Stimulated activated CD4-positive, alpha-beta T cell treated with anti-CD3 and anti-CD28 coated beads, Interleukin-4, amount 100 ng/mL, for 4 hours (primary cell): Measurements from ENCODE around the gene MMP25.
A peak's percentile ranks its signal among the peaks of the same experiment; 100 is the strongest.
"Not testable (repeated sequence)": the region's sequence is repeated elsewhere in the genome, so short reads cannot be mapped to it uniquely, and the experiment has no call there.

Source experiments
- DNase-seq, 2 experiments: peaks; one replicate each; pipeline ENCODE4 v3.0.0-alpha.2; 2020

MMP25 gene

GRCh38 chr16:3056336-3057180, 10.2 kb downstream of the MMP25 start:
- no peak for DNase-seq

- no peak for DNase-seq
Measured at GRCh38 chr16:3057181-3058138, 11.1 kb downstream of the MMP25 start.

- peak; percentile 44 for DNase-seq
Measured at GRCh38 chr16:3058139-3059030, 12.0 kb downstream of the MMP25 start.

GRCh38 chr16:3059041-3059722, 12.8 kb downstream of the MMP25 start:
- peak; percentile 82 to 89 for DNase-seq

- DNase-seq, result no peak
Measured at GRCh38 chr16:3059723-3060242, 13.4 kb downstream of the MMP25 start.

GRCh38 chr16:3060339-3061127, 14.2 kb downstream of the MMP25 start:
- DNase-seq, result no peak

- DNase-seq, result no peak
Measured at GRCh38 chr16:3062553-3062952, 16.2 kb downstream of the MMP25 start.

GRCh38 chr16:3063625-3064386, 17.4 kb downstream of the MMP25 start:
- no peak for DNase-seq

- DNase-seq, result peak; percentile 66 to 74
Measured at GRCh38 chr16:3065069-3065741, 18.8 kb downstream of the MMP25 start, which contains the start of gene IL32. Gene IL32 (plus strand): TSS chr16:3065640. CDS start chr16:3065812, 172 bp downstream.

- no peak for DNase-seq
Measured at GRCh38 chr16:3065742-3066439, 19.5 kb downstream of the MMP25 start.

- no peak for DNase-seq
Measured at GRCh38 chr16:3066440-3066748, 20.0 kb downstream of the MMP25 start.

GRCh38 chr16:3068487-3068886, 22.1 kb downstream of the MMP25 start:
- DNase-seq, result no peak

GRCh38 chr16:3069146-3069545, 22.8 kb downstream of the MMP25 start:
- DNase-seq, result not testable (repeated sequence)

GRCh38 chr16:3070608-3071111, 24.3 kb downstream of the MMP25 start:
- no peak for DNase-seq

- DNase-seq, result no peak
Measured at GRCh38 chr16:3071655-3072054, 25.3 kb downstream of the MMP25 start.

GRCh38 chr16:3072148-3072547, 25.8 kb downstream of the MMP25 start:
- not testable (repeated sequence) for DNase-seq

GRCh38 chr16:3072576-3073263, 26.4 kb downstream of the MMP25 start:
- DNase-seq, result not testable (repeated sequence)

GRCh38 chr16:3073448-3073847, 27.1 kb downstream of the MMP25 start:
- DNase-seq, result no peak
